ENCODE data around the gene CD160.

DNA sequence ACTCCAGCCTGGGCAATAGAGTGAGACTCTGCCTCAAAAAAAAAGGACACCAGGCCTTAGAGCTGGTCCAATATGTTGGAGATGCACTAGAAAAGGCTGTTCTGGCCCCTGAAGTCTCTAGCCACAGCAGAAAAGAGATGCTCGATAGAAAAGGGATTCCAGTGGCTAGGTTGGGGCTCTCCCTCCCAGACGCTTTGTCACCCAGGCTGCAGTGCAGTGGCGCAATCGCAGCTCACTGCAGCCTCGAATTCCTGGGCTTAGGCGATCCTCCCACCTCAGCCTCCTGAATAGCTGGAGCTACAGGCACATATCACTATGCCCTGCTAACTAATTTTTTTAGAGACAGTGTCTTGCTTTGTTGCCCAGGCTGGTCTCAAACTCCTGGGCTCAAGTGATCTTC lies 30.4 kb upstream of the CD160 start:
- no peak for TF ChIP-seq POLR2A (IDR thresholded peaks at IDR 0.05)
- no peak for TF ChIP-seq POLR2AphosphoS5 (IDR thresholded peaks at IDR 0.05)
- TF ChIP-seq, protein P1, sequence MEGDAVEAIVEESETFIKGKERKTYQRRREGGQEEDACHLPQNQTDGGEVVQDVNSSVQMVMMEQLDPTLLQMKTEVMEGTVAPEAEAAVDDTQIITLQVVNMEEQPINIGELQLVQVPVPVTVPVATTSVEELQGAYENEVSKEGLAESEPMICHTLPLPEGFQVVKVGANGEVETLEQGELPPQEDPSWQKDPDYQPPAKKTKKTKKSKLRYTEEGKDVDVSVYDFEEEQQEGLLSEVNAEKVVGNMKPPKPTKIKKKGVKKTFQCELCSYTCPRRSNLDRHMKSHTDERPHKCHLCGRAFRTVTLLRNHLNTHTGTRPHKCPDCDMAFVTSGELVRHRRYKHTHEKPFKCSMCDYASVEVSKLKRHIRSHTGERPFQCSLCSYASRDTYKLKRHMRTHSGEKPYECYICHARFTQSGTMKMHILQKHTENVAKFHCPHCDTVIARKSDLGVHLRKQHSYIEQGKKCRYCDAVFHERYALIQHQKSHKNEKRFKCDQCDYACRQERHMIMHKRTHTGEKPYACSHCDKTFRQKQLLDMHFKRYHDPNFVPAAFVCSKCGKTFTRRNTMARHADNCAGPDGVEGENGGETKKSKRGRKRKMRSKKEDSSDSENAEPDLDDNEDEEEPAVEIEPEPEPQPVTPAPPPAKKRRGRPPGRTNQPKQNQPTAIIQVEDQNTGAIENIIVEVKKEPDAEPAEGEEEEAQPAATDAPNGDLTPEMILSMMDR (IDR thresholded peaks at IDR 0.05), result no peak

Measured in prostate gland (tissue), 2 donors.